A673 (cell line): ENCODE results near the gene CORO2A.

Source experiments
- CTCF ChIP-seq: fragments of 300-800, 200-600 bp; sonication (generic); conservative IDR thresholded peaks from 2 replicates; pipeline ENCODE4 v1.5.1; 2017; ENCODE audit warnings: low read depth, mild to moderate bottlenecking, antibody characterized with exemption, low read length, moderate library complexity, mixed read lengths
- EZH2 ChIP-seq: fragments of 200-600 bp; sonication (generic); IDR thresholded peaks from 2 replicates; pipeline ENCODE4 v1.6.1; 2017; ENCODE audit warnings: borderline replicate concordance, low read depth, mild to moderate bottlenecking, mixed read lengths, antibody characterized with exemption, low read length; ENCODE audit not compliant: poor library complexity, severe bottlenecking

GRCh38 chr9:98134702-98135557 is 57.5 kb downstream of the CORO2A start:
- TF ChIP-seq CTCF (no peak), EZH2 (no peak)
